C4-2B (cell line): Measurements from ENCODE around the gene TK1.

Experiments
- ZFX ChIP-seq: fragments of 450-650 bp; IDR thresholded peaks from 2 replicates; pipeline ENCODE4 v1.6.1; 2017
- TF ChIP-seq, protein P1 (sequence below): fragments of 450-650 bp; conservative IDR thresholded peaks from 2 replicates; pipeline ENCODE4 v1.5.1; 2017; ENCODE audit warnings: mild to moderate bottlenecking

DNA sequence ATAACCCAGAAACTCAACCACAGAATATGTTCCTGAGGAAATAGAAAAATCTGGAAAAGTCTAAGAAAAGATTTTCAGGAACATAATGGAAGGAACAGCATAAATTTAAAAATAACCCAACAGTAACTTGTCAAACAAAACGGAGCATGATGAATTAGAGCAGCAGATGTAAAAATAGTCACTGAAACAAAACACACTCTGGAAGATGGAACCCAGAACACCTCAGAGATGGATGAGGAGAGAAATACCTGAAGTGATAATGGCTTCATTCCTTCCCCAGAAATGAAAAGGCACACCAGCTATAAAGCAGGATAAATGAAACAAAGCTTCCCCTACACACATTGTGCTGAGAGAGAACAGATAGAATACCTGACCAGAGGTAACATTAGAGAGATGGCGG is 6.3 kb downstream of the TK1 start:
- TF ChIP-seq, protein P1, sequence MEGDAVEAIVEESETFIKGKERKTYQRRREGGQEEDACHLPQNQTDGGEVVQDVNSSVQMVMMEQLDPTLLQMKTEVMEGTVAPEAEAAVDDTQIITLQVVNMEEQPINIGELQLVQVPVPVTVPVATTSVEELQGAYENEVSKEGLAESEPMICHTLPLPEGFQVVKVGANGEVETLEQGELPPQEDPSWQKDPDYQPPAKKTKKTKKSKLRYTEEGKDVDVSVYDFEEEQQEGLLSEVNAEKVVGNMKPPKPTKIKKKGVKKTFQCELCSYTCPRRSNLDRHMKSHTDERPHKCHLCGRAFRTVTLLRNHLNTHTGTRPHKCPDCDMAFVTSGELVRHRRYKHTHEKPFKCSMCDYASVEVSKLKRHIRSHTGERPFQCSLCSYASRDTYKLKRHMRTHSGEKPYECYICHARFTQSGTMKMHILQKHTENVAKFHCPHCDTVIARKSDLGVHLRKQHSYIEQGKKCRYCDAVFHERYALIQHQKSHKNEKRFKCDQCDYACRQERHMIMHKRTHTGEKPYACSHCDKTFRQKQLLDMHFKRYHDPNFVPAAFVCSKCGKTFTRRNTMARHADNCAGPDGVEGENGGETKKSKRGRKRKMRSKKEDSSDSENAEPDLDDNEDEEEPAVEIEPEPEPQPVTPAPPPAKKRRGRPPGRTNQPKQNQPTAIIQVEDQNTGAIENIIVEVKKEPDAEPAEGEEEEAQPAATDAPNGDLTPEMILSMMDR, result no peak
- TF ChIP-seq ZFX, result no peak
